HG03558 (cell line): Measurements from ENCODE around the gene EPB41L2.
"Not testable (repeated sequence)": the region's sequence is repeated elsewhere in the genome, so short reads cannot be mapped to it uniquely, and the experiment has no call there.

Experiments
- ATAC-seq: cut with Tn5 transposase; IDR thresholded peaks from one replicate; pipeline ENCODE4 v1.9.1; 2021; ENCODE audit warnings: moderate number of reproducible peaks; ENCODE audit not compliant: unreplicated experiment; ENCODE audit errors: extremely low read depth

EPB41L2 gene

GRCh38 chr6:131038597-131039344 lies 24.3 kb downstream of the EPB41L2 start:
- no peak for ATAC-seq

- no peak for ATAC-seq
Observed at GRCh38 chr6:131037194-131037897, 25.7 kb downstream of the EPB41L2 start.

DNA sequence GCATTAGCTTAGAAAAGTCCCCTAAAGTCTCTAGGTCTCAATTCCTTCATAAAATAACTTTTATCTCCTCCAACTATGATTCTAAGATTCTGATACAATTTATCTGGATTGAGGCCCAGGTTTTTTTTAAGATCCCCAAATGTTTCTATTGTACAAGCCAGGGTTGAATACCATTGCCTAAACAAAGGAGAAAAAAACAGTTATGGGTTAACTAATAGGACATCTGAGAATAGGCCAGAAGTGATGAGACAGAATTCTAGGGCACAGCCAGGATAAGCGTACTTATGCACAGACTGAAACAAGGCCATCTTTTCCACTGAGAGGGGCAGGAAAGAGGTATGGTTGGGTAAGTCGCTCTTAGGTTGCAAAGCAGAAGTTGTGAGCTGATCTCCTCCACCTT lies 26.4 kb downstream of the EPB41L2 start:
- ATAC-seq = no peak

- no peak for ATAC-seq
Observed at GRCh38 chr6:131036143-131036542, 26.9 kb downstream of the EPB41L2 start.

GRCh38 chr6:131035582-131035981 lies 27.5 kb downstream of the EPB41L2 start:
- ATAC-seq = no peak

- no peak for ATAC-seq
Observed at GRCh38 chr6:131033631-131034030, 29.4 kb downstream of the EPB41L2 start.

GRCh38 chr6:131029626-131030297 lies 33.3 kb downstream of the EPB41L2 start:
- peak; percentile 87 for ATAC-seq

DNA sequence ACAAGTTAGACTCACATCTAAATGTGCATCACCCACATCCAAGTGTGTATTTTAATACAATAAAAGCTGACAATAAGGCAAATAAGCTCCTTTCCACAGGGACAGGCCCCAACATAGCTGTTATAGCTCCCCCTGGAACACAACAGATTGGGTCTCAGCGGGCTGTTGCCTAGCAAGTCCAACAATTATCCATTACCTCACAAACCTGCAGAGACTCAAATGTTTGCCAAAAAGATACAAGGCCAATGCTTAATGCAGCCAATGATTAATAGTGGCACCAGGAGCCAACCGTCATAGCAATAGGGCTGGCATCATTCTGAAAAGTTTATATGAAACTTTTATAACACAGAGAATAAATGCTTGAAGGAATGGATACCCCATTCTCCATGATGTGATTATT lies 35.7 kb downstream of the EPB41L2 start:
- ATAC-seq = no peak

DNA sequence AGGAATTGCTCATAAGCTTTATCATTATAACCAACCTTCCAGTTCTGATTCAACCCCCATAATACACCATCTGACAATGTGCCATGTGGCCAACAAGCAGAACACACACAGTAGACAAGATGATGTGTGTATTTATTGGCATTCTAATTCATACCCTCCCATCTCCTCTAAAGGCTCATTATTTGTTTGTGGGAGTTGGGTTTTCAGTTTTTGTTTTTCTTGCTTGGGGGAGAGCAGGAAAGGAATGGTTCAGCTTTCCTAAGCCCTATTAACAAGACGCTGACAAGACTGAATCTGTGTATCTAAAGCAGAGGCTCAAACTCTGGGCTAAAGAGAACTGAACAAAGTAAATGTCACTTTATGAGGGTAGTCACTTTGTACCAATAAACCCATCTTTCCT lies 36.8 kb downstream of the EPB41L2 start:
- ATAC-seq = no peak

- no peak for ATAC-seq
Observed at GRCh38 chr6:131024565-131024964, 38.5 kb downstream of the EPB41L2 start.

- no peak for ATAC-seq
Observed at GRCh38 chr6:131023834-131024504, 39.1 kb downstream of the EPB41L2 start.

DNA sequence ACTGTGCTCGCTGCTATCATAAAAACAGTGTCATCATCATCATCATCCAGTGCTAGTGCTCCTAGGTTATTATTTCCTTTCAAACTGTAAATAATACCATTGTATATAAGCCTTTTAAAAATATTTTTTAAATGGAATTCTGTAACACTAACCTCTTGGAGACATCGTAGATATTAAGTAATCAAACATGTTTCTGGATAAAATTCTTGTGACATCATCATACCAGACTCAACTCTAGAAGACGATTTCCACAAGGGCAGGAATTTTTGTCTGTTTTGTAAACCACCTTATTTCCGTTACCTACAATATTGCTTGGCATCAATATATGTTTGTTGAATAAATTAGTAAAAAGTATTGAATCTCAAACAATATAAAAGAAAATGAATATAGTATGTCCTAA lies 40.4 kb downstream of the EPB41L2 start:
- no peak for ATAC-seq

DNA sequence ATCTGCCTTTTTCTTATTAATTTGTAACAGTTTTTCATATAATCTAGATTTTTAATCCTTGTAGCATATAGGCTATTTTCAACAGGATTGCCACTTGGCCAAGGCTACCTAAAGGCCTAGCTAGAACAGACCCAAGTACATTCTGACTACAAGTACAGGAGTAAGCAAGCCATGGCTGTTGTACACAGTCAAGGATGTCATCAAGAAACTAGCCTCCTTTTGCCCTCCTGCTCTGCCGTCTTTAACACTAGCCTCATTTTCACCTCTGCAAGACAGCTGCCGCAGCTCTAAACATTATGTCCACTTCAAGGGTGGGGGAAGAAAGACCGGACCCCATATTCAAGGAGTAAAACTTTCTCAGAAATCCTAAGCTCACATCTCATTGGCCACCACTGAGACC lies 45.1 kb downstream of the EPB41L2 start:
- no peak for ATAC-seq

- ATAC-seq = no peak
Observed at GRCh38 chr6:131015630-131016263, 47.3 kb downstream of the EPB41L2 start.

GRCh38 chr6:131015025-131015591 lies 47.9 kb downstream of the EPB41L2 start:
- no peak for ATAC-seq

DNA sequence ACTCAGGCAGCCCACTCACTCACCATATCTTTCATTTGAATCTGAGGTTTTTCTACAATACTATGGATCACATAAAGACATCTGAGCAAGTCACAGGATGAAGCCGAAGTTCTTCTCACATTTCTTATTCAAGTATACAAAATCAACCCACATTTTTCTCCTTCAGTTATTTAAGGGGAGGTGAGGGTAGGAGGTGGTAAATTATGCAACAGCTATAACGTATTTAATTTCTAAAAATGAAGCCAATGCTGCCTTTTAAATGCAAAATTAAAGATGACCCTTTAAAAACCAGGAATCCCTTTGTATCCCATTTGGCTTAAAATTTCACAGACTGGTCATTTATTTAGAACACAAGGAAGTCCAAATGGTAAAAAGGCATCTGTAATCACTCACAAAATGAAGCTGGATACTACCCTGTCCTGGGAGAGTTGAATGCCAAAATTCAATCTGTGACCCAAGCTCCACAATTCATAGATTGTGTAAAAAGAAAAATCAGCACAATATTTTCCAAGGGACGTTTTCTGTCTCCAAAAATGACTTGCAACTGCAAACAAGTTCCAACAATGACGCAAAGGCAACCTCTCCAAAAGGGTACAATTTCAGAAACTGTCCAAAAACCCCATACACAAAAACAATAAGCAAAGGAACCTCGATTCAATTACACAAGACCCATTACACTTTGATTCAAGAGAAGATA lies 48.8 kb downstream of the EPB41L2 start:
- ATAC-seq = no peak

DNA sequence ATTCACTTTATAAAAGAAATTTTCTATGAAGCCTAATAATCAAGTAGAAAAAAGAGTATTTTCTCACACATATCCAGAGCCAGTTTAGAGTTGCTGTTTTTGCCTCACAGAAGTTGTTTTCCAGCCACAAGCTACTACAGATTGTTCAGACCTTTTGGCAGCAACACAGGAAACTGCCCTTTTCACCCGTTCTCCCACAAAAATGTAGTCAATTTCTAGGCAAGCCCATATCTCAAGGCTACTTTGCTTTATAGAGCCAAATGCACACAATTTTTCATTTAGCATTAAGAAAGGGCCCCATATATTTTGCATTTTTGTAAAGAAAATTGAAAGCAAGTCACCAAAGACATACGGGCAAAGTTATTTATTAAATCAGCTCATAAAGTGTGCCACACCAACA lies 49.5 kb downstream of the EPB41L2 start:
- ATAC-seq = no peak

DNA sequence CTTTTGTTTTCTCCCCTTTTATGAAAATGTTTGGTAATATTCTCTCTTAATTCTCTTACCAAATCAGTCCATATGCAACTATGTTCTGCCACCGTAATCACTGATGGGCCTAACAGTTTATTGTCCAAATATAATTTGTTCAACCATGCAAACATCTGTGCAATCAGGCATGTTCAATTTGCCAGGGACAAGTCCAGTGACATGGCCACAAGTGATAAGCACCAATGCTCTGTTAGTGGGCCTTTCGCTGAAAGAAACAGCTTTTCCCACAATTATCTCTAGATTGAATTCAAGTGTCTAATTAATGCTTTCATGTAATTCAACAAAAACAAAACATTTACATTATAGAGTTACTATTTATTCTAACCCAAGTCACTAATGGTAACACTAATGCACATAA lies 53.3 kb downstream of the EPB41L2 start:
- ATAC-seq = no peak

DNA sequence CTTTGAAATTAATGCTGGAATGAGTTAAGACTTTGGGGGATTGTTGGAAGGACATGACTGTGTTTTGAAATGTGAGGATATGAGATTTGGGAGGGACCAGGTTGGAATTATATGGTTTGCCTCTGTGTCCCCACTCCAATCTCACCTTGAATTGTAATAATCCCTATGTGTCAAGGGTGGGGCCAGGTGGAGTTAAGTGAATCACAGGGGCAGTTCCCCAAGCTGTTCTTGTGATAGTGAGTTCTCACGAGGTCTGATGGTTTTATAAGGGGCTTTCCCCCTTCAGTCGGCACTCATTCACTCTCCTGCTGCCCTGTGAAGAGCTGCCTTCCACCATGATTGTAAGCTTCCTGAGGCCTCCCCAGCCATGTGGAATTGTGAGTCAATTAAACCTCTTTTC lies 54.1 kb downstream of the EPB41L2 start:
- ATAC-seq = not testable (repeated sequence)
